ENCODE measurements around the gene FUT9. TPM values are rescaled to one million over a fixed set of nuclear protein-coding genes. Genes with fewer than 3 reads are reported as not detected.

FUT9 gene
- total and polyA plus RNA-seq, 2 of the 8 experiments (the other 6 are each of a cell fraction or from before 2014, with no cell fraction given): 0.85 to 4.9 TPM

- ChIA-PET CTCF (ENCODE audit: partially characterized antibody) (interaction anchor here (0.6 to 0.7 kb wide), 4 partner anchors 11 to 1495 kb away, joined by 3 read pairs; no protein-coding TSS in a partner anchor), POLR2A (ENCODE audit: partially characterized antibody) (no interaction called here)
- Histone ChIP-seq H3K27ac (ENCODE audit: low read depth, low read length) (no peak overlapping the region), H3K23ac (ENCODE audit: insufficient read length) (no peak overlapping the region), H3K4me3 (ENCODE audit: extremely low read depth in 1 of 4, insufficient read depth in 2 of 4, low read depth in 3 of 4, low read length in 4 of 4) (no peak overlapping the region), H3K9ac (replicated peaks in 1 of 4; ENCODE audit: extremely low read depth in 1 of 4, low read depth in 3 of 4, low read length in 3 of 4) (no peak overlapping the region), H3K27me3 (replicated peaks in 1 of 4; ENCODE audit: control insufficient read depth in 3 of 4, extremely low read depth in 1 of 4, insufficient read depth in 3 of 4, low read length in 3 of 4) (no peaks in the 10 kb centered on the region), H3K23me2 (ENCODE audit: low read depth, low read length) (no peaks in the 10 kb centered on the region), H2BK20ac (ENCODE audit: low read length) (no peak overlapping the region), H3K56ac (replicated peaks; ENCODE audit: insufficient read length, low read depth, low read length) (no peak overlapping the region), H2BK5ac (ENCODE audit: low read depth, low read length) (no peak overlapping the region), H3K4me2 (ENCODE audit: insufficient read depth in 1 of 2, low read depth in 2 of 2, low read length in 2 of 2) (no peak overlapping the region), H4K91ac (replicated peaks; ENCODE audit: insufficient read length, low read length) (no peak overlapping the region), H2BK15ac (ENCODE audit: low read length) (no peak overlapping the region), H4K20me1 (replicated peaks in 1 of 2; ENCODE audit: control insufficient read depth in 1 of 2, insufficient read depth in 2 of 2, low read length in 2 of 2) (no peaks in the 10 kb centered on the region), H2BK12ac (ENCODE audit: low read depth, low read length) (no peak overlapping the region), H3K79me1 (ENCODE audit: low read depth, low read length) (no peaks in the 10 kb centered on the region), H4K8ac (ENCODE audit: extremely low read depth, insufficient read depth, low read length) (no peak overlapping the region), H3K18ac (ENCODE audit: extremely low read depth, low read length) (no peak overlapping the region), H3K4me1 (replicated peaks in 1 of 4; ENCODE audit: control insufficient read depth in 3 of 4, insufficient read depth in 4 of 4, low read length in 3 of 4) (no peaks in the 10 kb centered on the region), H3K4ac (replicated peaks; ENCODE audit: insufficient read length, low read depth, low read length) (no peak overlapping the region), H2AFZ (ENCODE audit: low read length) (no peak overlapping the region), H3K9me3 (ENCODE audit: insufficient read depth in 2 of 2, low read depth in 1 of 2, low read length in 1 of 2) (no peaks in the 10 kb centered on the region), H2BK120ac (replicated peaks; ENCODE audit: low read depth, low read length) (no peak overlapping the region), H4K5ac (ENCODE audit: insufficient read length, low read depth, low read length) (no peak overlapping the region), H2AK5ac (ENCODE audit: low read depth, low read length) (no peak overlapping the region), H3K14ac (ENCODE audit: insufficient read length) (no peak overlapping the region), H3K36me3 (ENCODE audit: control insufficient read depth in 2 of 4, insufficient read depth in 4 of 4, low read length in 3 of 4) (no peaks in the 10 kb centered on the region), H3K79me2 (ENCODE audit: control insufficient read depth in 1 of 2, insufficient read depth in 2 of 2, low read length in 2 of 2) (no peaks in the 10 kb centered on the region)
- TF ChIP-seq MAX (IDR thresholded peaks at IDR 0.05): no peak
- TF ChIP-seq TAF1 (IDR thresholded peaks at IDR 0.05; ENCODE audit: low read depth, low read length): no peak
- no peak for TF ChIP-seq SRF (IDR thresholded peaks at IDR 0.05; ENCODE audit: low read depth, low read length)
- TF ChIP-seq SAP30 (IDR thresholded peaks at IDR 0.05; ENCODE audit: insufficient read depth, insufficient replicate concordance, low read length): no peak
- no peak for TF ChIP-seq SP4 (IDR thresholded peaks at IDR 0.05; ENCODE audit: low read length)
- no peak for TF ChIP-seq HDAC6 (IDR thresholded peaks at IDR 0.05; ENCODE audit: low read depth, low read length)
- TF ChIP-seq HDAC2 (IDR thresholded peaks at IDR 0.05; ENCODE audit: borderline replicate concordance in 1 of 2, low read depth in 2 of 2, low read length in 2 of 2): no peak
- TF ChIP-seq TBP (IDR thresholded peaks at IDR 0.05; ENCODE audit: low read depth, low read length): no peak
- no peak for TF ChIP-seq KDM4A (IDR thresholded peaks at IDR 0.05; ENCODE audit: low read depth, low read length, severe bottlenecking)
- TF ChIP-seq EZH2 (IDR thresholded peaks at IDR 0.05; ENCODE audit: low read depth, low read length, severe bottlenecking): no peak
- no peak for DNase-seq (ENCODE audit: low read depth in 1 of 2, low spot score in 2 of 2)
- FAIRE-seq: no peak
- WGBS, 2 experiments (ENCODE audit: extremely low coverage in 1 of 2, insufficient coverage in 1 of 2, insufficient read length in 1 of 2, insufficient replicate concordance in 2 of 2, low coverage in 1 of 2, low lambda C conversion rate in 2 of 2, missing lambda C conversion rate in 1 of 2): 82% methylated on average over 2 of the region's 2 CpGs; no CpG with 5 or more reads in 1 of the 2 experiments
Observed at GRCh38 chr6:95978230-95978629, 37.5 kb upstream of the FUT9 start.
